H9 (cell line): ENCODE data around the gene IGSF5. TPM values are rescaled to one million over a fixed set of nuclear protein-coding genes. Genes with fewer than 3 reads are reported as not detected.

Experiments
- DNase-seq: peaks from one replicate; pipeline ENCODE4 v3.0.0-alpha.2; 2017
- H2AFZ ChIP-seq: one replicate; pipeline ENCODE4 v1.6.1; 2013; ENCODE audit warnings: mild to moderate bottlenecking, low read length, control low read depth, moderate library complexity
- H2AK5ac ChIP-seq: 2 replicates; pipeline ENCODE4 v1.6.1; 2013; ENCODE audit warnings: low read length, control low read depth, mixed read lengths; ENCODE audit not compliant: insufficient read length
- H2BK120ac ChIP-seq: one replicate; pipeline ENCODE4 v1.6.1; 2013; ENCODE audit warnings: low read depth, mild to moderate bottlenecking, low read length, control low read depth, inconsistent platforms; ENCODE audit not compliant: poor library complexity, severe bottlenecking
- H2BK12ac ChIP-seq: 2 replicates; pipeline ENCODE4 v1.6.1; 2013; ENCODE audit warnings: low read length, control low read depth, mixed read lengths, low read depth; ENCODE audit not compliant: insufficient read length
- H2BK15ac ChIP-seq: 2 replicates; pipeline ENCODE4 v1.6.1; 2013; ENCODE audit warnings: low read depth, low read length, control low read depth
- H2BK20ac ChIP-seq: one replicate; pipeline ENCODE4 v1.6.1; 2013; ENCODE audit warnings: low read depth, mild to moderate bottlenecking, low read length, control low read depth, inconsistent platforms; ENCODE audit not compliant: poor library complexity, severe bottlenecking
- H2BK5ac ChIP-seq: 2 replicates; pipeline ENCODE4 v1.6.1; 2013; ENCODE audit warnings: low read length, control low read depth, mixed read lengths; ENCODE audit not compliant: insufficient read length
- H3K14ac ChIP-seq: 2 replicates; pipeline ENCODE4 v1.6.1; 2013; ENCODE audit warnings: low read length, control low read depth; ENCODE audit not compliant: insufficient read depth
- H3K18ac ChIP-seq: 2 replicates; pipeline ENCODE4 v1.6.1; 2013; ENCODE audit warnings: low read depth, mild to moderate bottlenecking, mixed read lengths, low read length, control low read depth; ENCODE audit not compliant: insufficient read length
- H3K23ac ChIP-seq: 2 replicates; pipeline ENCODE4 v1.6.1; 2013; ENCODE audit warnings: low read length, control low read depth, mixed read lengths, low read depth; ENCODE audit not compliant: insufficient read length
- H3K23me2 ChIP-seq: 2 replicates; pipeline ENCODE4 v1.6.1; 2013; ENCODE audit warnings: low read depth, mild to moderate bottlenecking, mixed read lengths, low read length, control low read depth; ENCODE audit not compliant: insufficient read length, poor library complexity, severe bottlenecking
- H3K27ac ChIP-seq: 2 replicates; pipeline ENCODE4 v1.5.1; 2013; ENCODE audit warnings: low read length, control low read depth, mixed read lengths, low read depth; ENCODE audit not compliant: insufficient read length
- H3K27me3 ChIP-seq: 2 replicates; pipeline ENCODE4 v1.6.1; 2013; ENCODE audit warnings: low read length, control low read depth, inconsistent platforms; ENCODE audit not compliant: insufficient read depth
- H3K4ac ChIP-seq: 2 replicates; pipeline ENCODE4 v1.6.1; 2013; ENCODE audit warnings: low read depth, mild to moderate bottlenecking, control low read depth, inconsistent platforms, low read length, moderate library complexity
- H3K4me1 ChIP-seq: 2 replicates; pipeline ENCODE4 v1.6.1; 2013; ENCODE audit warnings: low read length, control low read depth, inconsistent platforms; ENCODE audit not compliant: insufficient read depth
- H3K4me2 ChIP-seq: 2 replicates; pipeline ENCODE4 v1.6.1; 2013; ENCODE audit warnings: low read length, control low read depth, mixed read lengths; ENCODE audit not compliant: insufficient read length, insufficient read depth
- H3K56ac ChIP-seq: 2 replicates; pipeline ENCODE4 v1.6.1; 2013; ENCODE audit warnings: low read depth, mild to moderate bottlenecking, mixed read lengths, low read length, control low read depth; ENCODE audit not compliant: insufficient read length
- H3K79me1 ChIP-seq: 2 replicates; pipeline ENCODE4 v1.6.1; 2013; ENCODE audit warnings: low read depth, mild to moderate bottlenecking, moderate library complexity, low read length, control low read depth, inconsistent platforms; ENCODE audit not compliant: insufficient read depth, poor library complexity, severe bottlenecking
- H3K79me2 ChIP-seq: 2 replicates; pipeline ENCODE4 v1.6.1; 2013; ENCODE audit warnings: low read length, control low read depth, inconsistent platforms; ENCODE audit not compliant: insufficient read depth
- H3K9ac ChIP-seq: 2 replicates; pipeline ENCODE4 v1.6.1; 2013; ENCODE audit warnings: low read length, control low read depth, mixed read lengths; ENCODE audit not compliant: insufficient read length; ENCODE audit errors: extremely low read depth
- H3K9me3 ChIP-seq: one replicate; pipeline ENCODE4 v1.6.1; 2013; ENCODE audit warnings: low read depth, low read length, inconsistent platforms; ENCODE audit not compliant: control insufficient read depth
- H3T11ph ChIP-seq: one replicate; pipeline ENCODE4 v1.6.1; 2013; ENCODE audit warnings: mild to moderate bottlenecking, low read length, control low read depth, inconsistent platforms
- H4K20me1 ChIP-seq: one replicate; pipeline ENCODE4 v1.6.1; 2013; ENCODE audit not compliant: control insufficient read depth, insufficient read length, insufficient read depth
- H4K5ac ChIP-seq: 2 replicates; pipeline ENCODE4 v1.6.1; 2013; ENCODE audit warnings: low read depth, mild to moderate bottlenecking, mixed read lengths, low read length, control low read depth; ENCODE audit not compliant: insufficient read length
- H4K8ac ChIP-seq: replicated peaks from 2 replicates; pipeline ENCODE4 v1.6.1; 2013; ENCODE audit warnings: low read length, control low read depth, mixed read lengths, low read depth; ENCODE audit not compliant: insufficient read length
- H4K91ac ChIP-seq: 2 replicates; pipeline ENCODE4 v1.6.1; 2013; ENCODE audit warnings: low read depth, mild to moderate bottlenecking, moderate library complexity, mixed read lengths, low read length, control low read depth; ENCODE audit not compliant: insufficient read length
- H3K27ac Mint-ChIP-seq, 3 experiments: 2 replicates in 2 of 3; 3 replicates in 1 of 3; pipeline ENCODE4 v1.8.0; 2020 to 2021; ENCODE audit warnings: mixed read lengths in 3 of 3, mild to moderate bottlenecking in 1 of 3, moderate library complexity in 1 of 3
- H3K27me3 Mint-ChIP-seq: 2 replicates; pipeline ENCODE4 v1.8.0; 2021; ENCODE audit warnings: low read depth, mild to moderate bottlenecking, moderate library complexity, mixed read lengths
- H3K36me3 Mint-ChIP-seq, 3 experiments: 2 replicates in 2 of 3; 3 replicates in 1 of 3; pipeline ENCODE4 v1.8.0; 2020 to 2021; ENCODE audit warnings: low read depth in 3 of 3, mixed read lengths in 3 of 3; ENCODE audit not compliant: insufficient read depth in 1 of 3
- H3K4me1 Mint-ChIP-seq, 2 experiments: 2 replicates each; pipeline ENCODE4 v1.8.0; 2020; ENCODE audit warnings: mixed read lengths in 2 of 2
- H3K4me3 Mint-ChIP-seq, 2 experiments: 2 replicates in 1 of 2; 3 replicates in 1 of 2; pipeline ENCODE4 v1.8.0; 2020 to 2021; ENCODE audit warnings: mild to moderate bottlenecking in 2 of 2, mixed read lengths in 2 of 2, moderate library complexity in 1 of 2
- H3K9me3 Mint-ChIP-seq, 2 experiments: 2 replicates in 1 of 2; 3 replicates in 1 of 2; pipeline ENCODE4 v1.8.0; 2020; ENCODE audit warnings: mild to moderate bottlenecking in 2 of 2, mixed read lengths in 2 of 2, moderate library complexity in 1 of 2
- CTCF ChIP-seq: fragments of 200-600 bp; sonication (generic); conservative IDR thresholded peaks from 3 replicates; pipeline ENCODE4 v1.8.0; 2021; ENCODE audit warnings: antibody characterized with exemption, mild to moderate bottlenecking
- WGBS: extraction: QIAGEN DNeasy Blood & Tissue Kit; methylation state at CpG from one replicate; pipeline ENCODE4 v1.1.7; 2013; ENCODE audit warnings: missing lambda C conversion rate, low lambda C conversion rate, mixed read lengths; ENCODE audit not compliant: insufficient read length; ENCODE audit errors: extremely low coverage; 5-methylcytosine and 5-hydroxymethylcytosine counted together
- total RNA-seq: library from RNA; stranded (reverse); gene quantifications from 2 replicates; pipeline ENCODE4 v1.2.1, GENCODE V29; 2021

Gene IGSF5
- total RNA-seq, 1 experiment from 2014 or later: 2.1 TPM

- no peaks in the 10 kb centered on the region for H3K4me1 Mint-ChIP-seq
- Histone ChIP-seq H4K20me1 (no peaks in the 10 kb centered on the region), H3K4me1 (no peaks in the 10 kb centered on the region), H3K56ac (no peak overlapping the region), H3K4ac (no peak overlapping the region), H3T11ph (no peak overlapping the region), H3K79me2 (no peaks in the 10 kb centered on the region), H3K23ac (no peak overlapping the region), H2AFZ (no peak overlapping the region), H2BK20ac (no peak overlapping the region), H3K79me1 (no peaks in the 10 kb centered on the region), H2BK120ac (no peak overlapping the region), H3K4me2 (no peak overlapping the region), H2BK12ac (no peak overlapping the region), H2BK5ac (no peak overlapping the region), H3K14ac (no peak overlapping the region), H3K9ac (no peak overlapping the region), H3K27ac (no peak overlapping the region), H4K91ac (no peak overlapping the region), H3K9me3 (no peaks in the 10 kb centered on the region), H4K8ac (no peak overlapping the region), H2AK5ac (no peak overlapping the region), H3K18ac (no peak overlapping the region), H3K23me2 (no peaks in the 10 kb centered on the region), H4K5ac (no peak overlapping the region), H2BK15ac (no peak overlapping the region), H3K27me3 (no peaks in the 10 kb centered on the region)
- no peak overlapping the region; a peak in 1 of 7 replicates for H3K27ac Mint-ChIP-seq
- peaks cover 2% of the 10 kb centered on the region; the same call in 1 of the 2 replicates for H3K27me3 Mint-ChIP-seq
- WGBS: no CpG with 5 or more reads among the region's 4 CpGs
- H3K4me3 Mint-ChIP-seq: no peak overlapping the region
- H3K36me3 Mint-ChIP-seq: peaks cover 0 to 2% (median 0%) of the 10 kb centered on the region in 3 experiments; a peak in 1 of 7 replicates
- TF ChIP-seq CTCF: no peak
- DNase-seq: no peak
- H3K9me3 Mint-ChIP-seq: peaks cover 2 to 4% of the 10 kb centered on the region in 2 experiments; a peak in 2 of 5 replicates
Measured at GRCh38 chr21:39834543-39834942, 89.6 kb downstream of the IGSF5 start.
